Left renal pelvis (tissue), 4 donors: Measurements from ENCODE around the gene TGM4. TPM values are rescaled to one million over a fixed set of nuclear protein-coding genes. Genes with fewer than 3 reads are reported as not detected.
A peak's percentile ranks its signal among the peaks of the same experiment; 100 is the strongest.

Experiments
- DNase-seq, 4 donors: peaks; one replicate each; pipeline ENCODE4 v3.0.0-alpha.2; 2013; ENCODE audit warnings: low read depth in 4 of 4, low spot score in 3 of 4
- polyA plus RNA-seq, 4 donors: library from polyadenylated mRNA; unstranded; fragments of 120-200 nt; gene quantifications; one replicate each; pipeline ENCODE4 v1.2.1, GENCODE V29; 2013; ENCODE audit not compliant: insufficient read length in 4 of 4

TGM4 gene
- polyA plus RNA-seq, 4 donors, result 0.06 to 0.10 (median 0.07) TPM; not detected in 1

DNA sequence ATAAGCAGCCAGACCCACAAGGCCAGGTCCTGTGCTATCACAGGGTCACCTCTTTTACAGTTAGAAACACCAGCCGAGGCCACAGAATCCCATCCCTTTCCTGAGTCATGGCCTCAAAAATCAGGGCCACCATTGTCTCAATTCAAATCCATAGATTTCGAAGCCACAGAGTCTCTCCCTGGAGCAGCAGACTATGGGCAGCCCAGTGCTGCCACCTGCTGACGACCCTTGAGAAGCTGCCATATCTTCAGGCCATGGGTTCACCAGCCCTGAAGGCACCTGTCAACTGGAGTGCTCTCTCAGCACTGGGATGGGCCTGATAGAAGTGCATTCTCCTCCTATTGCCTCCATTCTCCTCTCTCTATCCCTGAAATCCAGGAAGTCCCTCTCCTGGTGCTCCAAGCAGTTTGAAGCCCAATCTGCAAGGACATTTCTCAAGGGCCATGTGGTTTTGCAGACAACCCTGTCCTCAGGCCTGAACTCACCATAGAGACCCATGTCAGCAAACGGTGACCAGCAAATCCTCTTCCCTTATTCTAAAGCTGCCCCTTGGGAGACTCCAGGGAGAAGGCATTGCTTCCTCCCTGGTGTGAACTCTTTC is 39.6 kb downstream of the TGM4 start:
- peak in 2 of 4 donors; percentile 12 to 36 for DNase-seq

DNA sequence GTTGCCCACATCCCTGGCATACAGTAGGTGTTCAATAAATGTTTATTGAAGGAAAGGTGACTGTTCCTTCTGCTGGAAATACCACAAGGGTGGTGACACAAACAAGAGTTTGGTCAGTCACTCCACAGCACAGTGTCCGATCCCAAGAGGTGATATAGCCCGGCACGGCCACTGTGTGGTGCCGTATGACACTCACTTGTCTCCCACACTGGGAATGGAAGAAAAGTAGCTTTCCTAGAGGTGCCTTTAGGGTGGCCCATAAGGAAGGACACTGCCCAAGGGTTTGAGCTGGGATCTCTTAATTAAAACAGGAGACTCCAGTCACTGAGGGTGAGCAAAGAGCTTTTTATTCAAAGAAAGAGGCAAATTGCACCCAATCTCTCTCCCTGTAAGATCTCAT is 40.5 kb downstream of the TGM4 start:
- no peak for DNase-seq

DNA sequence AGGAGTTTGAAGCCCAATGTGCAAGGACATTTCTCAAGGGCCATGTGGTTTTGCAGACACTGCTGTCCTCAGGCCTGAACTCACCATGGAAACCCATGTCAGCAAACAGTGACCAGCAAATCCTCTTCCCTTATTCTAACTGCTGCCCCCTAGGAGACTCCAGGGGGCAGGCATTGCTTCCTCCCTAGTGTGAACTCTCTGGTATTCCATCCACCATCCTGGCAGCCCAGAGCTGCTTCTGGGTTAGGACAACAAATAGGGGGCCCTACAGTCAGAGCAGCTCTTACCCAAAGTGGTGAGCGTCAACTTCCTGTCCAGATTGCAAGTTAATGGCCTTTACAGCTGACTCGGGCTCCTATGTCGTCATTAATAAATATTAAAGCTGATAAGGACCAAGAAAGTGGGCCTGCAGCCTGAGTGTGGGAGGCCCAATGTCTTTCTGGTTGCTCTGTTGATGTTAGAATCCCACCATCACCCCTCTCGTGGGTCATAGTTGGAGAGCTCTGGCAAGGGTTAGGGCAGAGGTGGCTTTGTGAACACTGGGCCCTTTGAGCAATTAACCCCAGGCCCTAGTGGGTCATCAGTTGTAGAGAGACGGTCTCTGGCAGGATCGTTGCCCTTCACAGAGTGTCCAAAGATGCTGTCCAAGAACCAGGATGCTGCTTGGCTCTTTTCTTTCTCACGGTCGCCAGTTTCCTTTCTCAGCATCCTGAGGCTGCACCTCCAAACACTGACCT is 41.5 kb downstream of the TGM4 start:
- DNase-seq, result no peak

DNA sequence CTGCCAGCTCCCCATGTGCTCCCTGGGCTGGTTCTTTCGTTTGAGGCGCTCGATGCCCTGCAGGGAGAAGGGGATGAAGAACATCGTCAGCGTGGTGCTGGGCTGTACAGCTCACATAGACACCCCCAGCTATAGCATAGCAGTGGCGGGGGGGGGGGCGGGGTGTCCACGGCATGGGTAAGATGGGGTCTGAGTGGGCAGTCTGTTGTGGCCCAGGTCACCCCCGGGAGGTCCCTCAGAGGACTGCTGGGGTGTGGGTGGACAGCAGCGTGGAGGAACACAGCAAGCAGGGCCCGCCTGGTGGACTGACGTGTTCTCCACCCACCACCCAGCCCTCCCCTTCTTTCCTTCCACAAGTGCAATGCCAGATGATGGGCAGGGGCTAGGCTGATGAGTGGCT is 43.7 kb downstream of the TGM4 start:
- no peak for DNase-seq

DNA sequence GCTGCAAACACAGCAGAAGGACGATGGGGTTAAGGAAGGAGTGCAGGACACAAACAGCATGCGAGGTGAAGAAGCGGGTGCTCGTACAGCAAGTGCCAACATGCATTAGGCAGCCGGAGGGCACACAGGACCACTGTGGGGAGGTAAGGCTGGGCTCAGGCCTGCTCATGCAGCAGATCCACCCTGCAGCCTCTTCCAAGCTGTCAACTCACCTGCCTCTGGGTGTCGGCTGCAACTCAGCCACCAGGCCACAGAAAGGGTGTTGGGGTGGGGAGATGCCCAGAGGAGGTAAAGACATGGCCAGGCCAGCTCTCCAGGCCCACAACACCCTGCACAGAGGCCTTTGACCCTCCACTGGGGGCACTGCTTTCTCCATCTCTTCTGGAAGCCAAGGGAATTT is 44.2 kb downstream of the TGM4 start:
- DNase-seq, result no peak

DNA sequence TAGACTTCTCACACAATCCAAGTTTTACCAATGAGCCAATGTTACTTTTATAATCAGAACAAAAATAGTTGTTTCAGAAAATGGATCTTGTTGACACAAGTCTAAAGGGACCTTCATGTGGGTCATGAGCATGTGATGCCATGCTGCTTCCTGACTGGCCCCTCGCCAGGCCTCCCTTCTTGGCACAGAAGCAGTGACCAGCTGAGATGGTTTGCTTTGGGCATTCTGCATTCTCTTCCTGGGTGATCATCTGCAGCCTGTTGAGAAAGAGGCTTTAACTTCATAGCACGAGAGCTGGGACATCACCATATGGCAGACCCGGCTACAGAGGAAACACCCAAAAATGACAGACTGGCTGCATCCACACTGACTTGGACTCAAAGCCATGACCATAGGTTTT is 45.7 kb downstream of the TGM4 start:
- DNase-seq, result no peak

DNA sequence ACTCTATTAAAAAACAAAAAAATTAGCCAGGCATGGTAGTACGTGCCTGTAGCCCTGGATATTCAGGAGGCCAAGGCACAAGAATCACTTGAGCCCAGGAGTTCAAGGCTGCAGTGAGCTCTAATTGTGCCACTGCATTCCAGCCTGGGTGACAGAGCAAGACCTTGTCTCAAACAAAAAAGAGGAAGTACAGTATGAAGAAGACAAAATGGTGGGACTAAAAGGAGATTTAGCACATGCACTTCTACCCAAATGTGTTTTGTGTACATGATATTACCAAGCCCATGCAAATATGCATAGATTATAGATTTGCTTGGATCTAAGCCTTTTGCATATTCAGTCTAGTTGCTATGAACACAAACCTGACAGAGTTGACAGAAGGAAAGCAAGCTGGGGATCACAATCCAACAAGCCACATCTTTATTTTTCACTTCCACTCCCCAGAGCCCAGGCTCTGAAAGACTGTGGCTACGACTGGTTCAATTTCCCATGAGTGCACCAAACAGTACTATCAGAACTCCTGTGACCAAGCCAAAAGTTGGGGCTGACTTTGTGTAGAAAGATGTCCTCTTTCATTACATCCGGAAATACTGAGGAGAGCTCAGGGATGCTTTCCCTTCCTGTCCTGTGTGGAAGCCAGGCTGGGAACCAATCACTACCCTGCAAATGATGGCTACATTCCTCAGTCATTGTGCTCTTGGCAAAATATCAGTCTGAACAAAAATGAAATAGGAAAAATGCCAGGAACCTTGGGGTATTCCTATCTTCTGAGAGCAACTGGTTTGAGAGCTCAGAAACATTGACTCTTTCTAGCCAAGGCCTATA is 49.4 kb downstream of the TGM4 start:
- DNase-seq, result no peak

DNA sequence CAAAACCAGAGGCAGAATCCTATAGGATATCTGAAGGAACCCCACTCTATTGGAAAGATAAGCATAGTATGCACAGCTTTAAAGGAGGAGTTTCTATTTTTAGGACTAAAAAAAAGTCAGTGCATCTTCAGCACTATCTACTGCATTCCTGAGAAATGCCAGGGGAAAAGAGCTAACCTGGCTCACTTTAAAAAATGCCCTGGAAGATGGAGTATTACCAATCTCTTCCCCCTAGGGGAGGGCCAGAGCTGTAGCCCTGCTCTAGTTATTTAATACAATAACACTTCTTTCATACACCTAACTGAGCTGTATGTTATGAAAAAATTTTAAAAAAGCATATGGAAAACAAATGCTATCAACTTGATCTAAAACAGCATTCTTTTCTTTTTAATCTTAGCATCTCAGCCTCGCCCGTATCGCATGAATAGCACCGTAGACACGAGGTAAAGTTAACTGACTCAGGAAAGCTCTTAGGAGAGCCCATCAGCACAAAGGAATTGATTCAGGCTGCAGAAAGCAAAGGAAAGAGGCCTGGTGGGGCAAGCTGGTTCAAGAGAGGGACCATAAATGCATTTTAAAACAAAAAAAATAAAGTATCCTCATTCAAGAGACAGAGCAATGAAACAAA is 50.2 kb downstream of the TGM4 start:
- DNase-seq, result no peak

DNA sequence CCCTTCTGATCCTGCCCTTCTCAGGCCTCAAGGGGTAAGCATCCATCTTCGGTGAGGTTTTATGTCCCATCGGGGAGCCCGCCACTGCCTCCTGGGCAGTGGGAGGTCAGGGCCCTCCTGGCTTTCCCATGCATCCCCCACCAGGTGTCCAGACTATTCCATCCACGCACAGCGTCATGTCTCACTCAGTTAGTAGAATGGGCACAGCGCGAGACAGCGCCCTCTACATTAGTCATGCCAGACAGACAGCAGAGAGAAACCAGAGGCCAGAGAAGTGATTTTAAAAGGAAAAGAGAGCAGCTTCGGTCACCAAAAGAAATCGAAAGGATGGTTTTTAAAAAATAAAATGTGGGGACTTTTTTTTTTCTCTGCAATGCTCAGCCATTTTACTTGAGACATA is 51.8 kb downstream of the TGM4 start:
- no peak for DNase-seq

DNA sequence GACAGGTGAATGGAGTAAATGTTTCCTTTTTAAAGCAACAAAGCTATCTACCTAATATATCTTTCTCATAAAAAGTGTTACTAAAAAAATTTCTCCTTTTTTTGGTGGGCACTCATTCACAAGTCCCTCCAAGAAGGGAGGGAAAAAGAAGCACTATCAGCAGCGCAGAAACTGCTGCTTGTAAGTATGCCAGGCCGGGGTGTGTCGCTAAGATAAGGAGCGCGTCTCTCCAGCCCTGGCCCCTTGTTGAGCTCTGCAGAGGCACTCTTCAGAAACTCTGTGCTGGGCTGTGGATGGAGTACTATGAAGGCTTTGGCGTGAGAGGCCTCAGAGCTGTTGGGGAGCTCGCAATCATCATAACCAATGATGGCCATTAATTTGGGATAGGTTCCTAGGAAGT is 52.5 kb downstream of the TGM4 start:
- no peak for DNase-seq

DNA sequence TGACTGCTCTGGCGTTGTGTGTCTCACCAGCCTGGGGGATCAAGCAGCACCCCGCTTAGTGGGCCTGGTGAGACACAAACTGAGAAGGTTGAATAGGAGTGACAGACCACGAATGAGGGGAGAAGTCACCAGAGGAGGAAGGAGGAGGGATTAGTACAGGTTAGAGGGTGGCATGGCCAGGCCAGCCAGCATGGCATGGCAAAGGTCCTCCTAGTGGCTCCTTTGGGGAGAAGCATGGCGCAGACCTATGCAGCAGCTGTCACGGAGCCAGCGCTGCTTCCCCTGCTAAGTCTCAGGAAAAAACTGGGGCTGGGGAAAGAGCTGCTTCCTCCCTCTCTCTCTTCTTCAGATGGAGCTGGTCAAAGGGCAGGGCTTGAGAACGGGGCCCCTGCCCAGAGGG is 53.0 kb downstream of the TGM4 start:
- no peak for DNase-seq

DNA sequence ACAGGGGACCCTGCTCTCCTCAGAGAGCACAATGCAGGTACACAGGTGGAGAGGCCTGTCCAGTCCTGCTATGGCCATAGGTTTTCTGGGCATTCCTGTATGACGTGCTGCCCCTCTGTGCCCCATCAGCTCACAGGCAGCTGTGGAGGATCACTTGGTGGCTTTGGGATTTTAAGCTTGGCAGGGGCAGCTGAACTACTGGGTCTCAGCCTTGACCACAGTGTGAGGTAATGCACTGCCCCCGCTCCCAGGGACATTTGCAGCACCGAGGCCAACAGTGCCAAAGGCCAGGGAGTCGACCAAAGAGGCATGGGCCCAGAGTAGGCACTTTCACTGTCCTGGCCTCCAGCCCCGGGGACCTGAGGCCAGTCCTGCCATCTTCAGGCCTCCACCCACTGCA is 55.4 kb downstream of the TGM4 start:
- no peak for DNase-seq

DNA sequence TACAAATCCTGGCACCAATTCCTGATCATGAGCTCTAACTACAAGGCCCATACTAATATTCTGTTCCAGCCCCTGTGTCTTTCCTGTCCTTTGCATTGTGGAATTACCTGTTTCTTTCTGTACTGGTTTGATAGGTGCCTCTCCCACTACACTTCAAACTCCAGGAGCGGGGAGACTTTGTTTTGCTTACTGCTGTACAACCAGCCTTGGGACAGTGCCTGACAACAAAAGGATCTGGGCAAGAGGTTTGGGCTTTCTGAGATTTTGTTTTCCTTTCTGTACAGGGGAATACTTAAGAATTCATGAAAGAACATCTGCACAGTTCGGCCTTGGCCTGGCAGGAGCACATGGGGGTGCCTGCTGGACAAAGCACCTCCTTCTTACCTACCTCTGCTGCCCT is 56.5 kb downstream of the TGM4 start:
- DNase-seq, result no peak

DNA sequence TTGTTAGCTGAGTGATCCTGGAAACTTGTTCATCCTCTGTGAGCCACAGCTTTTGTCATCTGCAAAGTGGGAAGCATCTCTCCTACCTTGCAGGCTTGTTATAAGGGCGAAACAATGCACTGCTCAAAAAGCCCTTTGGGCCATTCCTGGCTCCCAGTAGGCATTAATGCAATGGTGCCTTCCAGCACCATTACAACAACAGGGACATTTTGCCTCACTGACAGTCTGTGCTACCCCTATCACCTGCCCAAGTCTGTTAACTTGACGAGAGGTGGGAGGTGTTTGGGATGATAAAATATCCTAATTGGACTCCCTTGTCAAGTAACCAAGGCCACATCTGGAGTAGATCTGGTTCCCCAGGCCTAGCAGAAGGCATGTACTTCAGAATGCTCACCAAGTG is 57.4 kb downstream of the TGM4 start:
- no peak for DNase-seq

DNA sequence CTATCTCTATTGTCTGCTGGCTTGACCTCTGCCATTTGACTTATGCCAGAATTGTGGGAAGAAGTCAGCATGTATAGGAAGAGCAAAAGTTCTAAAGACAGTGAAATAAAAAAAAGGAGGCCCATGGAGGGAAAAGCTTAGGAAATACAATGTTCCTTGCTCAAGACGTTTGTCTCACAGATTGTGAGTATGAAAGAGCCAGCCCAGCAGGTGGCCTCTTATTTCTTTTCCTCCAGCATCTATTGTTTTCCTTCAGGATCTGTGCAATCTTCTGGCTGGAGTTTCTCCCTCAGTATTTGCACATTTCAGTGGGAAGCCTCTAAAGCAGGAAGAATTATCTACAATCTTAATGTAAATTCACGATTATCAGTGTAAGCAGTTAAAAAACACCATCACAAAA is 57.9 kb downstream of the TGM4 start:
- no peak for DNase-seq

DNA sequence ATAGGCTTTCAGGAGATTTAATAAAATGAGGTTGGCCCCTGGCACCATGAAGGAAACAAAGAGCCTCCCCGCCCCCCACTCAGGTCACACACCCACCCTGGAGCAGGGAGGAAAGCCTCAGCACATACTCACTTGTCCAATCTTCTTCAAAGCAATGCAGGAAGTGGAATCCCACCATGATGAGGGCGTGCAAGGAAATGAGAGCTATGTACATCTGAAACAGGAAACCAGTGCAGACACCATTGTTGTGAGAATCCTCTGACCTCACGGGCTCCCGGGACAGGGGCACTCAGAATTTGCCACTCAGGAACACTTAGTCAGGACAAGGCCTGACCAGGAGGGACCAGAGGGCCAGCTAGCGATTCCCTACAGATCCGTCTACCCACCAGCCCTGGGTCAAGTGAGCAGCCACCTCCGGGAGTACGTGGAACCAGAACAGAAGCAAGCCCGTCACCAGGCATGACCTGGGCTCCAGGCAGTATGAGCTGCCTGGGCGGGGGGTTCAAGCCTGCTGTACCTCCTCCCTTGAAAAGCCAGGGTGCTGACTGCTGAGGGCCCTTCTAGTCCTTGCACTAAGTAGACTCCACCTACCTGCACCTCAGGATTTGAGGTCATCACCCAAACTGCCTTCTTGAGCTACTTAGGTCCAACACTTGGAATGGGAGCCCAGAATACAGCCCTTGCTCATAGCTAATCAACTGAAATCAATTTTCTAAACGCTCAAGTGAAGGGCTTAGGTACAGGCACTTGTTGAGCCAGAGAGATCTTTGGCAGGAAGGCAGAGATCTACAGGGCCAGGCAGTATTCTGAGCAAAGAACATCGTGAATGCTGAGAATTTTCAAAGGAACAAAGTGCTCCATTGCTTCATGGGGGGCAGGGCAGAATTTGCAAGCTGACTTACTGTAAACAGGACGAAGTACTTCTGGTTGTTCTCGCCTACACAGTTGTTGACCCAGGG is 58.9 kb downstream of the TGM4 start:
- no peak for DNase-seq

DNA sequence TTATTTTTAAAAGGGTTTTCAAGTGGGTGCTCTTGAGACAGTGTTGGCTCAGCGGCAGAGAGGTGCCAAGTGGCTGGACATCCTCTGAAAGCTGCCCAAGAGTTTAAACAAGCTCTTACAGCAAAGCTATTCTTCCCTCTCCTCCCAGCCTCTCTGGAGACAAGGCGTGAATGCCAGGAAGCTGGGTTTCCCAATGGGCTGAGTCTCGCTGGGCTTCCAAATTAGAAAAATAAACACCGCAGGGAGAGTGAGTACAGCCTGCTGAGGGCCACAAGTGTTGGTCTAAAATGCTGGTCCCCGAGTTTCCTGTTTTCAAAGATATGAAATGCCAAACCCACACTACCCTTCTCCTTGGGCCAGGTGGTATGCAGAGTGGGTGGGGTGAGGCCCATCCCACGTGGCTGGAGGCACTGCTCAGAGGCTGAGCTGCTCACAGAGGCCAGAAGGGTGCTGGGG is 65.2 kb downstream of the TGM4 start:
- no peak for DNase-seq

DNA sequence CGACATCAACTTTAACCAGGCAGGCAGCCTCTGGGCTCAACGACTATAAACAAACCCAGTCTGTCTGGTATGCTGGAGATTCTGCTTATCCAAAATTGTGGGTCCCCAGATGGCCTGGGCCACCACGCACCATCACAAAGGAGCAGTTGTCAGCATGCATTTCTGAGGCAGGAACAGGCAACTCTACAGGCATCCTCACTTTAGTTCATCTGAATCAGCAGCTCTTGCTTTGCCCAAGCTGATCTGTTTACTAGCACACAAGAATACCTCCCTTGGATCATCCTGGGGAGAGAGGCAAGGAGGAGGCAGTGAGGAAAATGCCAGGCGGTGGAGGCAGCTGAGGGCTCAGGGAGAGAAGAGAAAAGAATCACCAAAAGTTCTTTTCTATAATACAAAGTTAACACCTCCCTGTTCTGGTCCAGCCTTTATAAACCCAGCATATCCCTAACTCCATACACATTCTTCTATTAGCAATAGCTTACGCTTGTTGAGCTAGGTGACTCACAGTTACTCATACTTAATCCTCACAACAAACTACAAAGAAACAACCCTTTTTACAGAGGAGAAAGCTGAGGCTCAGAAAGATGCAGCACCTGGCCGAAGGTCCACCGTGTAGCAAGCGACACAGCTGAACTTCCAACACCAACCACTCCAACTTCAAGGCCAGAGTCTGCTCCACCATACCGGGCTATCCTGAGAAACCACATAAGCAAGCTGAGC is 68.0 kb downstream of the TGM4 start:
- DNase-seq, result no peak

DNA sequence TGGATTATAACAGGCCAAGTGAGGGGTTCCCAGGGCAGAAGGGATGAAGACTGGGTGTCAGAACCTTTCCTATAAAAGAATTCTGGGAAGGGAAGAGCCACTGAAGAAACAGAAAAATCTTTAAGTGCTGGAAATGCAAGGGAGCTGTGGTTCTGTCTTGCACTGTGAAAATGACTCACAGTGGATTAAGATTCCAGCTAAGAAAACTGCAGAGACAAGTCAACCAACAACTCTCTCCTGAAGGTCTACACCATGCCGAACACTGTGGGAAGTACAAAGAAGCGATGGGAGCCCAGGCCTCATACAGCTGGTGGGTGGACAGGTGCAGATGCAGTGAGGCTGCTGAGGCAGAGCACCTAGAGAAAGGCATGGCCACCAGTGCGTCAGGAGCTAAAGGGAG is 73.8 kb downstream of the TGM4 start:
- DNase-seq, result no peak
